Activated CD8-positive, alpha-beta T cell treated with anti-CD3 and anti-CD28 coated beads, Interleukin-2, amount 10 ng/mL, durations not matched to agents 7 days and 5 days (primary cell): Measurements from ENCODE around the gene DOCK8. TPM values are rescaled to one million over a fixed set of nuclear protein-coding genes. Genes with fewer than 3 reads are reported as not detected.
A peak's percentile ranks its signal among the peaks of the same experiment; 100 is the strongest.

Source experiments
- ATAC-seq: fragments of 150-1000 bp; cut with Tn5 transposase; one replicate; pipeline ENCODE4 v1.10.0; 2021; ENCODE audit warnings: moderate library complexity
- CTCF ChIA-PET: fragments of 350-600 bp; sonication (Branson Sonifier 250); formaldehyde crosslinking; loops from one replicate; lab custom pipeline; 2021; ENCODE audit warnings: antibody characterized with exemption; lab: Charles Lee
- POLR2A ChIA-PET: fragments of 350-600 bp; sonication (Branson Sonifier 250); formaldehyde crosslinking; loops from one replicate; lab custom pipeline; 2021; ENCODE audit warnings: antibody characterized with exemption; lab: Charles Lee
- DNase-seq: peaks from one replicate; pipeline ENCODE4 v3.0.0-alpha.2; 2020
- H3K27ac Mint-ChIP-seq: one replicate; pipeline ENCODE4 v1.8.0; 2021; ENCODE audit warnings: mild to moderate bottlenecking, mixed read lengths
- H3K27me3 Mint-ChIP-seq: one replicate; pipeline ENCODE4 v1.8.0; 2021; ENCODE audit warnings: low read depth, mixed read lengths
- H3K36me3 Mint-ChIP-seq: one replicate; pipeline ENCODE4 v1.8.0; 2021; ENCODE audit warnings: low read depth, mixed read lengths
- H3K4me1 Mint-ChIP-seq: one replicate; pipeline ENCODE4 v1.8.0; 2021; ENCODE audit warnings: low read depth, mixed read lengths
- H3K4me3 Mint-ChIP-seq: one replicate; pipeline ENCODE4 v1.8.0; 2021; ENCODE audit warnings: mild to moderate bottlenecking, mixed read lengths
- H3K9me3 Mint-ChIP-seq: one replicate; pipeline ENCODE4 v1.8.0; 2022; ENCODE audit warnings: mixed read lengths; ENCODE audit not compliant: insufficient read depth
- total RNA-seq, 2 experiments: library from RNA; stranded (reverse); gene quantifications; one replicate each; pipeline ENCODE4 v1.2.3, GENCODE V29; 2021

Gene DOCK8
- total RNA-seq, 2 experiments from 2014 or later = 386 to 389 TPM

- DNase-seq (no peak), ATAC-seq (no peak)
- ChIA-PET POLR2A (no interaction called here), CTCF (no interaction called here)
- no peak overlapping the region for H3K27ac Mint-ChIP-seq
- no peaks in the 10 kb centered on the region for H3K9me3 Mint-ChIP-seq
- no peaks in the 10 kb centered on the region for H3K27me3 Mint-ChIP-seq
- H3K4me1 Mint-ChIP-seq = no peaks in the 10 kb centered on the region
- H3K36me3 Mint-ChIP-seq = peaks cover 88% of the 10 kb centered on the region
- H3K4me3 Mint-ChIP-seq = no peak overlapping the region
Measured at GRCh38 chr9:437066-437465, 222.4 kb downstream of the DOCK8 start.

GRCh38 chr9:437574-438001 is 222.9 kb downstream of the DOCK8 start:
- no peaks in the 10 kb centered on the region for H3K9me3 Mint-ChIP-seq
- POLR2A ChIA-PET = no interaction called here

GRCh38 chr9:438066-438465 is 223.4 kb downstream of the DOCK8 start:
- H3K4me3 Mint-ChIP-seq = no peak overlapping the region
- no peaks in the 10 kb centered on the region for H3K4me1 Mint-ChIP-seq
- DNase-seq (no peak), ATAC-seq (no peak)
- CTCF ChIA-PET = no interaction called here
- no peaks in the 10 kb centered on the region for H3K27me3 Mint-ChIP-seq
- peaks cover 88% of the 10 kb centered on the region for H3K36me3 Mint-ChIP-seq
- POLR2A ChIA-PET = no interaction called here
- H3K9me3 Mint-ChIP-seq = no peaks in the 10 kb centered on the region
- H3K27ac Mint-ChIP-seq = peak overlapping the region; percentile 11

More at GRCh38 chr9:437574-438001, 222.9 kb downstream of the DOCK8 start:
- DNase-seq = no peak
- H3K36me3 Mint-ChIP-seq = peaks cover 88% of the 10 kb centered on the region
- H3K27me3 Mint-ChIP-seq = no peaks in the 10 kb centered on the region
- peak overlapping the region; percentile 11 for H3K27ac Mint-ChIP-seq
- no peaks in the 10 kb centered on the region for H3K4me1 Mint-ChIP-seq
- no peak for ATAC-seq
- CTCF ChIA-PET = no interaction called here
- H3K4me3 Mint-ChIP-seq = no peak overlapping the region

- Mint-ChIP-seq H3K9me3 (no peaks in the 10 kb centered on the region), H3K4me3 (no peak overlapping the region), H3K27me3 (no peaks in the 10 kb centered on the region), H3K27ac (no peak overlapping the region), H3K36me3 (peaks cover 91% of the 10 kb centered on the region), H3K4me1 (peaks cover 4% of the 10 kb centered on the region)
- CTCF ChIA-PET = no interaction called here
- DNase-seq (no peak), ATAC-seq (peak; percentile 29)
- POLR2A ChIA-PET = no interaction called here
Measured at GRCh38 chr9:438961-439768, 224.5 kb downstream of the DOCK8 start.

GRCh38 chr9:441126-441525 is 226.5 kb downstream of the DOCK8 start:
- ChIA-PET CTCF (no interaction called here), POLR2A (no interaction called here)
- H3K4me3 Mint-ChIP-seq = no peak overlapping the region
- no peak for ATAC-seq
- no peaks in the 10 kb centered on the region for H3K27me3 Mint-ChIP-seq
- peaks cover 20% of the 10 kb centered on the region for H3K4me1 Mint-ChIP-seq
- no peak for DNase-seq
- peak overlapping the region; percentile 19 for H3K27ac Mint-ChIP-seq
- H3K9me3 Mint-ChIP-seq = no peaks in the 10 kb centered on the region
- peaks cover 90% of the 10 kb centered on the region for H3K36me3 Mint-ChIP-seq

GRCh38 chr9:444528-444927 is 229.9 kb downstream of the DOCK8 start:
- no peaks in the 10 kb centered on the region for H3K27me3 Mint-ChIP-seq
- H3K36me3 Mint-ChIP-seq = peaks cover 89% of the 10 kb centered on the region
- no peak for ATAC-seq
- no peak overlapping the region for H3K27ac Mint-ChIP-seq
- no peak overlapping the region for H3K4me3 Mint-ChIP-seq
- H3K9me3 Mint-ChIP-seq = no peaks in the 10 kb centered on the region
- no peak for DNase-seq
- CTCF ChIA-PET = interaction anchor here (1.2 kb wide), 1 partner anchor 15 kb away, joined by 3 read pairs; no protein-coding TSS in a partner anchor
- POLR2A ChIA-PET = interaction anchor here (0.8 to 1.0 kb wide), 2 partner anchors 9 to 202 kb away, joined by 3 to 4 read pairs; no protein-coding TSS in a partner anchor
- H3K4me1 Mint-ChIP-seq = peaks cover 41% of the 10 kb centered on the region

- Mint-ChIP-seq H3K4me1 (peaks cover 41% of the 10 kb centered on the region), H3K9me3 (no peaks in the 10 kb centered on the region), H3K4me3 (no peak overlapping the region), H3K27ac (no peak overlapping the region), H3K27me3 (no peaks in the 10 kb centered on the region), H3K36me3 (peaks cover 89% of the 10 kb centered on the region)
- CTCF ChIA-PET = interaction anchor here (1.2 kb wide), 1 partner anchor 15 kb away, joined by 3 read pairs; no protein-coding TSS in a partner anchor
- ATAC-seq (no peak), DNase-seq (no peak)
- POLR2A ChIA-PET = interaction anchor here (0.8 to 1.0 kb wide), 2 partner anchors 10 to 203 kb away, joined by 3 to 4 read pairs; no protein-coding TSS in a partner anchor
Measured at GRCh38 chr9:445033-445432, 230.4 kb downstream of the DOCK8 start.

- Mint-ChIP-seq H3K4me3 (no peak overlapping the region), H3K27ac (peak overlapping the region; percentile 69), H3K4me1 (peaks cover 41% of the 10 kb centered on the region), H3K36me3 (peaks cover 86% of the 10 kb centered on the region), H3K9me3 (no peaks in the 10 kb centered on the region), H3K27me3 (no peaks in the 10 kb centered on the region)
- ChIA-PET CTCF (interaction anchor here (1.3 to 1.7 kb wide), 2 partner anchors 16 to 21 kb away, joined by 4 read pairs; no protein-coding TSS in a partner anchor), POLR2A (no interaction called here)
- DNase-seq = no peak
- ATAC-seq = no peak
Measured at GRCh38 chr9:446074-446699, 231.5 kb downstream of the DOCK8 start.

GRCh38 chr9:447230-448025 is 232.8 kb downstream of the DOCK8 start:
- Mint-ChIP-seq H3K27me3 (no peaks in the 10 kb centered on the region), H3K9me3 (no peaks in the 10 kb centered on the region), H3K36me3 (peaks cover 84% of the 10 kb centered on the region), H3K27ac (peak overlapping the region; percentile 81), H3K4me1 (peaks cover 41% of the 10 kb centered on the region), H3K4me3 (no peak overlapping the region)
- CTCF ChIA-PET = interaction anchor here (1.0 to 1.7 kb wide), 6 partner anchors 8 to 20 kb away, joined by 3 to 6 read pairs (median 4); no protein-coding TSS in a partner anchor
- peak; percentile 87 for DNase-seq
- peak; percentile 97 for ATAC-seq
- POLR2A ChIA-PET = no interaction called here

GRCh38 chr9:450057-450456 is 235.4 kb downstream of the DOCK8 start:
- peaks cover 32% of the 10 kb centered on the region for H3K4me1 Mint-ChIP-seq
- H3K27ac Mint-ChIP-seq = peak overlapping the region; percentile 17
- H3K9me3 Mint-ChIP-seq = no peaks in the 10 kb centered on the region
- ATAC-seq (no peak), DNase-seq (no peak)
- ChIA-PET CTCF (interaction anchor here (0.9 kb wide), 1 partner anchor 9 kb away, joined by 3 read pairs; no protein-coding TSS in a partner anchor), POLR2A (no interaction called here)
- no peaks in the 10 kb centered on the region for H3K27me3 Mint-ChIP-seq
- no peak overlapping the region for H3K4me3 Mint-ChIP-seq
- peaks cover 79% of the 10 kb centered on the region for H3K36me3 Mint-ChIP-seq

- peaks cover 27% of the 10 kb centered on the region for H3K4me1 Mint-ChIP-seq
- POLR2A ChIA-PET = no interaction called here
- H3K27me3 Mint-ChIP-seq = no peaks in the 10 kb centered on the region
- CTCF ChIA-PET = no interaction called here
- no peak for ATAC-seq
- DNase-seq = no peak
- H3K36me3 Mint-ChIP-seq = peaks cover 77% of the 10 kb centered on the region
- no peak overlapping the region for H3K27ac Mint-ChIP-seq
- H3K9me3 Mint-ChIP-seq = no peaks in the 10 kb centered on the region
- no peak overlapping the region for H3K4me3 Mint-ChIP-seq
Measured at GRCh38 chr9:450561-450960, 235.9 kb downstream of the DOCK8 start.
